Pancreas (tissue), 10 donors: ENCODE results near the gene SMTNL2. TPM values are rescaled to one million over a fixed set of nuclear protein-coding genes. Genes with fewer than 3 reads are reported as not detected.

Experiments
- ATAC-seq, 4 donors: fragments of 200-7000 bp; cut with Tn5 transposase; one replicate each; pipeline versions ENCODE4 v1.8.0 to v1.9.1; 2020; ENCODE audit warnings: mild to moderate bottlenecking in 4 of 4, moderate library complexity in 4 of 4
- DNase-seq, 6 donors: peaks; one replicate each; pipeline ENCODE4 v3.0.0-alpha.2; 2020
- FAIRE-seq: peaks from 2 replicates; lab custom pipeline; 2012; peaks lifted over from hg19 to GRCh38; lab: Jason Lieb, UNC
- H3K27ac ChIP-seq, 4 donors: fragments of 200-600 bp; sonication (generic); 1 replicate in 3 of 4; 2 replicates in 1 of 4; pipeline versions ENCODE4 v1.5.0 to v1.8.0; 2020
- H3K27me3 ChIP-seq, 4 donors: fragments of 200-600 bp; one replicate each; pipeline ENCODE4 v1.8.0; 2021
- H3K36me3 ChIP-seq, 3 donors: fragments of 200-600 bp; sonication (generic) in 1 of 3; one replicate each; pipeline versions ENCODE4 v1.5.0 to v1.8.0; 2020 to 2021
- H3K4me1 ChIP-seq, 3 donors: fragments of 200-600 bp; one replicate each; pipeline ENCODE4 v1.8.0; 2021
- H3K4me3 ChIP-seq, 4 donors: fragments of 200-600 bp; sonication (generic) in 2 of 4; one replicate each; pipeline versions ENCODE4 v1.5.0 to v1.8.0; 2020 to 2021
- H3K9me3 ChIP-seq, 4 donors: fragments of 200-600 bp; one replicate each; pipeline ENCODE4 v1.8.0; 2021
- WGBS, 2 donors: extraction: QIAGEN DNeasy Blood & Tissue Kit; methylation state at CpG; one replicate each; pipeline ENCODE4 v1.1.7; 2013; 5-methylcytosine and 5-hydroxymethylcytosine counted together
- intact Hi-C, 3 donors: fragments of 100-400 bp; cut with DNase I; formaldehyde crosslinking; loops; one replicate each; pipeline versions ENCODE4 v1.11.1 to v1.14.2; 2022
- polyA plus RNA-seq, 2 donors: library from polyadenylated mRNA; stranded (reverse); fragments of 200-250 nt; gene quantifications; one replicate each; pipeline ENCODE4 v1.2.3, GENCODE V29; 2013
- total RNA-seq, 6 donors: library from RNA; stranded (reverse); fragmentation: NEBNext Ultra II Directional in 4 of 6; extraction: Animal tissue kit (Norgen Biotek cat#: 25700) in 4 of 6; gene quantifications; one replicate each; pipeline versions ENCODE4 v1.2.1 to v1.2.4, GENCODE V29; 2021 to 2023
- TF ChIP-seq, protein P1 (sequence below), 4 donors: fragments of 200-600 bp; sonication (generic) in 3 of 4; IDR thresholded peaks; one replicate each; pipeline versions ENCODE4 v1.5.0 to v1.8.0; 2021; ENCODE audit warnings: antibody characterized with exemption in 4 of 4
- donor health status: healthy with polysubstance abuse.
- donor health status: DM: no; HTN: no; CAD: no; lungs with moderate emphysema.
- donor health status: DM: no; HTN: no; CAD: no.
- donor health status: control.
- donor health status: control.
- donor health status: Bipolar disorder and iron deficiency.
- donor health status: DM: yes; HTN: yes; CAD: no.
- donor health status: DM: no; HTN: no; CAD: no.
- donor health status: DM: no; HTN: no; CAD: no.
- donor health status: DM: yes; HTN: yes; CAD: no.

Gene SMTNL2
- total and polyA plus RNA-seq, 8 donors: 0.09 to 0.59 (median 0.26) TPM; not detected in 2

DNA sequence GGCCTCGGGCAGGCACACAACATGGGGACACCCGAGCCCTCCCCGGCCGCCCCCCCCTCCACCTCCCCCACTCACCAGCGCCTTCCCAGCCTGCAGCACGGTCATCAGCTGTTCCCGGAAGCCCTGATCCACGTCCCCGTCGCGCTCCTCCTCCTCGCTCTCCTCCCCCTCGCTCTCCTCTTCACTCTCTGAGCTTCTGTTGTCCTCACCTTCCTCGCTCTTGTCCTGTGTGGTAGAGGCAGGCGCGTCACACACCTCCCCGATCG is 39.4 kb upstream of the SMTNL2 start:
- Histone ChIP-seq H3K4me3 (no peak overlapping the region), H3K9me3 (no peaks in the 10 kb centered on the region)

DNA sequence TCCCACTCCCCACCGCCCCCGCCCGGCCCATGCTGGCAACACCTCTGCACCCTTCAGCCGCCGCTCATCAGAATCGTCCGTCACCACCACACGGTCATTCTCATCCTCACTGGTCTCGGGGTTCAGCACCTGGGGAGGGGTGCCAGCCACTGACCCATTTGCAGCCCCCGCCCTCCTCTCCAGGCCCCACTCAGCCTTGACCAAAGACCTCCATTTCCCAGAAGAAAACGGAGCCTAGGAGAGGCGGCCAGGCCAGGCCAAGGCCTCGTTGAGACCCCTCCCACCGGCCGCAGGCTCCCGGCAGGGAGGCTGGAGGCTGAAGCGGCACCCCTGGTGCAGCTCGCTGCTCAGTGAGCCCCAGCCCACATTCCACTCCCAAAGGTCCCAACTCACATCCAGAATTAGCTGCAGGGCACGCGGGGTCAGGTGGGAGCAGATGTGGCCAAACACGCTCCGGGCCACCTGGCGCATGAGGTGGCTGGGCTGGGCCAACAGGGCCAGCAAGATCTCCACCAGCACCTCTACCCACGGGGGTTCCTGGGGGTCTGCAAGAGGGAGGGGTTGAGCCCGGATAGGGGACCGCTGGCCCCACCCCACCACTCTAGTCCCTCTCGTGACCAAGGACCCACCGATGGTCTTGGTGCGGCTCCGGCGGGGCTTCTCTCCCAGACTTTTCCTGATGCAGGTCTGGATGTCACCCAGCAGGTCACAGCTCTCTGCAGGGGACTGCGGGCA is 38.9 kb upstream of the SMTNL2 start:
- TF ChIP-seq, protein P1, sequence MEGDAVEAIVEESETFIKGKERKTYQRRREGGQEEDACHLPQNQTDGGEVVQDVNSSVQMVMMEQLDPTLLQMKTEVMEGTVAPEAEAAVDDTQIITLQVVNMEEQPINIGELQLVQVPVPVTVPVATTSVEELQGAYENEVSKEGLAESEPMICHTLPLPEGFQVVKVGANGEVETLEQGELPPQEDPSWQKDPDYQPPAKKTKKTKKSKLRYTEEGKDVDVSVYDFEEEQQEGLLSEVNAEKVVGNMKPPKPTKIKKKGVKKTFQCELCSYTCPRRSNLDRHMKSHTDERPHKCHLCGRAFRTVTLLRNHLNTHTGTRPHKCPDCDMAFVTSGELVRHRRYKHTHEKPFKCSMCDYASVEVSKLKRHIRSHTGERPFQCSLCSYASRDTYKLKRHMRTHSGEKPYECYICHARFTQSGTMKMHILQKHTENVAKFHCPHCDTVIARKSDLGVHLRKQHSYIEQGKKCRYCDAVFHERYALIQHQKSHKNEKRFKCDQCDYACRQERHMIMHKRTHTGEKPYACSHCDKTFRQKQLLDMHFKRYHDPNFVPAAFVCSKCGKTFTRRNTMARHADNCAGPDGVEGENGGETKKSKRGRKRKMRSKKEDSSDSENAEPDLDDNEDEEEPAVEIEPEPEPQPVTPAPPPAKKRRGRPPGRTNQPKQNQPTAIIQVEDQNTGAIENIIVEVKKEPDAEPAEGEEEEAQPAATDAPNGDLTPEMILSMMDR (IDR thresholded peaks at IDR 0.05): no peak
- Histone ChIP-seq H3K4me1 (no peaks in the 10 kb centered on the region), H3K36me3 (peaks cover 5 to 75% (median 57%) of the 10 kb centered on the region in 3 donors), H3K27ac (no peak overlapping the region), H3K4me3 (no peak overlapping the region), H3K27me3 (no peaks in the 10 kb centered on the region), H3K9me3 (no peaks in the 10 kb centered on the region)
- WGBS, 2 donors: 90 to 91% methylated on average over 30 to 32 of the region's 32 CpGs
- intact Hi-C loops: loop anchor here in 1 of 3 donors (10.0 kb wide), 1 partner anchor 121 kb away; no protein-coding TSS in a partner anchor
- FAIRE-seq: no peak
- ATAC-seq: no peak
- DNase-seq: peak in 2 of 6 donors; percentile 15 to 72

More for the DNA sequence above, 39.4 kb upstream of the SMTNL2 start:
- H3K36me3 ChIP-seq: peaks cover under 1 to 71% (median 52%) of the 10 kb centered on the region in 3 donors
- ATAC-seq (no peak), DNase-seq (no peak), FAIRE-seq (no peak)
- H3K27me3 ChIP-seq: no peaks in the 10 kb centered on the region
- H3K4me1 ChIP-seq: no peaks in the 10 kb centered on the region
- WGBS, 2 donors: 90 to 93% methylated on average over 18 of the region's 18 CpGs
- intact Hi-C loops: loop anchor here in 1 of 3 donors (10.0 kb wide), 1 partner anchor 120 kb away; no protein-coding TSS in a partner anchor
- H3K27ac ChIP-seq: no peak overlapping the region
- TF ChIP-seq, protein P1 (IDR thresholded peaks at IDR 0.05): no peak

DNA sequence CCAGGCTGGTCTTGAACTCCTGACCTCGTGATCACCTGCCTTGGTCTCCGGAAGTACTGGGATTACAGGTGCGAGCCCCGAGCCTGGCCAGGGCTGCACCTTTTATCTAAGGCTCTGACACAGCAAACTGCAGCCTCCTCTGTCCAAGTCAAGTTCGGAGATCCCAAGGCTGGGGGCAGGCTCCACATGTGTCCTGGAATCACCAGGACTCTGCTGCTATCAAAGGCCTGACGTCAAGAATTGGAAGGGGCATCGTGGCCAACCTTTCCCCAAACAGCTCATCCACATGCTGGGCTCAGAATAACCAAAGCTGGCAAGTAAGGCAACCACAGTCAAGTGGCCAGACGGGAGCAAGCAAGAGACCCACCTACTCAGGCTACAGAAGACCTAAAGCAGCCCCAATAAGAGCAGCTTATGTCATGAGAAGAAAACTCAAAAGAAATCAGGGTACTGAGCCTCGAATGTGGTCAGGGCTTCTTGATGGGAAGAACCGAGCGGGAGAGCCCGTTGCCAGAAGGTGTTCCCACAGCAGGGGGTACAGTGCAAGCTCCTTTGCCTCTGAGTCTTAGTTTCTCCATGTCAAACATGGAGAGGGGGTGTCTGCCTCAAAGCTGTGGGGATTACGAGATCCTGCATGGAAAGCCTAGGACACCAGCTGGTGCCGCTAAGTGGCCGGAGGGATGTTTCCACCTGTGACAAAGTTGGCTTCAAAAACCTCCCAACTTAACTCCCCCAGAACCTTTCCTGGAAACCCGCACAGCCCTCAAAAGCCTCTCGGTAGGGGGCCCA is 37.0 kb upstream of the SMTNL2 start:
- H3K9me3 ChIP-seq: no peaks in the 10 kb centered on the region
- WGBS, 2 donors: 87 to 90% methylated on average over 17 of the region's 17 CpGs
- H3K27ac ChIP-seq: no peak overlapping the region
- DNase-seq (no peak), FAIRE-seq (no peak), ATAC-seq (no peak)
- H3K27me3 ChIP-seq: no peaks in the 10 kb centered on the region
- peaks cover 7 to 82% (median 63%) of the 10 kb centered on the region in 3 donors for H3K36me3 ChIP-seq
- no peak overlapping the region for H3K4me3 ChIP-seq
- intact Hi-C loops: loop anchor here in 1 of 3 donors (10.0 kb wide), 1 partner anchor 123 kb away; no protein-coding TSS in a partner anchor
- no peaks in the 10 kb centered on the region for H3K4me1 ChIP-seq
- TF ChIP-seq, protein P1 (IDR thresholded peaks at IDR 0.05): no peak

DNA sequence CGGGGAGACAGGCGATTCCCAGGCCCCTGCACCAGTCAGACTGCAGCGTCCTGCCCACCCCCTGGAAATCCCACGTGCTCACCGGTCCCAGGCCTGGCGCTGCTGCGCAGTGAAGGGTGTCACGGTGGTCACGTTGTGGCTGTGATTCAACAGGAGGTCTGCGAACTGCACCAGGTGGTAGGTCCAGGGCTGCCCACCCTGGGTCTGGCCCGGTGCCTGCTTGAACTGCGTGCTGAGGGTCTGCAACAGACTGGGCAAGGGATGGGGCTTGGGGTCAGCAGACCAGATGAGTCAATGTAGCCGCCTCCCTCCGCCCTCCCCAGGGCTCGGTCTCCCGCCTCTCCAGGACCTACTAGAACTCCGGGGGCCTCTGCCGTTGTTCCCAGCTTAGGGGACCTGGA is 36.3 kb upstream of the SMTNL2 start:
- no peaks in the 10 kb centered on the region for H3K9me3 ChIP-seq
- intact Hi-C loops: loop anchor here in 1 of 3 donors (10.0 kb wide), 1 partner anchor 123 kb away; no protein-coding TSS in a partner anchor
- H3K27me3 ChIP-seq: no peaks in the 10 kb centered on the region
- no peak overlapping the region for H3K27ac ChIP-seq
- H3K4me3 ChIP-seq: no peak overlapping the region
- no peaks in the 10 kb centered on the region for H3K4me1 ChIP-seq
- TF ChIP-seq, protein P1 (IDR thresholded peaks at IDR 0.05): no peak
- no peak for ATAC-seq
- DNase-seq: peak in 2 of 6 donors; percentile 18 to 76
- WGBS, 2 donors: 93 to 95% methylated on average over 18 of the region's 18 CpGs
- H3K36me3 ChIP-seq: peaks cover 7 to 80% (median 66%) of the 10 kb centered on the region in 3 donors
- no peak for FAIRE-seq
